GM12874 (cell line): ENCODE results near the gene SPTB.
A peak's percentile ranks its signal among the peaks of the same experiment; 100 is the strongest.

ENCODE experiments used
- TF ChIP-seq, protein P1 (sequence below): IDR thresholded peaks from 2 replicates; pipeline ENCODE4 v1.5.1; 2011; ENCODE audit warnings: low read depth, mild to moderate bottlenecking, control low read depth, low read length, moderate library complexity; ENCODE audit not compliant: insufficient read depth

SPTB gene

DNA sequence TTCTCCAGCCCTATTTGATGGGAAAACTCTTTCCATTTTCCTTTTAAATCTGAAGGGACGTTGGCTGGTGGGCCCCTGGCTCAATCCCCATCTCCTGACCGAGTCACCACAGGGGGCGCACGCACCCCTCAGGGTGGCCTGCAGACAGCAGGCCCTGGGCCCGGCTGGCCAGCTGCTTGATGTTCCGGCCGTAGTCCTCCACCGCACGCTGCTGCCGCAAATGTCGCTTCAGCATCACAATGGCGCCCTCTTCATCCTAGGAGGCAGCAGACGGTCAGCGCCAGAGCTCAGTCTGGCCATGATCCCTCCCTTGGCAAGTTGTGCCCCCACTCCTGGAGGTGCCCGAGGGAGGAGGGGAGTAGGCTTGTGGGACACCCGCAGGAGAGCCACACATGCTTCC lies 105.4 kb downstream of the SPTB start:
- TF ChIP-seq, protein P1, sequence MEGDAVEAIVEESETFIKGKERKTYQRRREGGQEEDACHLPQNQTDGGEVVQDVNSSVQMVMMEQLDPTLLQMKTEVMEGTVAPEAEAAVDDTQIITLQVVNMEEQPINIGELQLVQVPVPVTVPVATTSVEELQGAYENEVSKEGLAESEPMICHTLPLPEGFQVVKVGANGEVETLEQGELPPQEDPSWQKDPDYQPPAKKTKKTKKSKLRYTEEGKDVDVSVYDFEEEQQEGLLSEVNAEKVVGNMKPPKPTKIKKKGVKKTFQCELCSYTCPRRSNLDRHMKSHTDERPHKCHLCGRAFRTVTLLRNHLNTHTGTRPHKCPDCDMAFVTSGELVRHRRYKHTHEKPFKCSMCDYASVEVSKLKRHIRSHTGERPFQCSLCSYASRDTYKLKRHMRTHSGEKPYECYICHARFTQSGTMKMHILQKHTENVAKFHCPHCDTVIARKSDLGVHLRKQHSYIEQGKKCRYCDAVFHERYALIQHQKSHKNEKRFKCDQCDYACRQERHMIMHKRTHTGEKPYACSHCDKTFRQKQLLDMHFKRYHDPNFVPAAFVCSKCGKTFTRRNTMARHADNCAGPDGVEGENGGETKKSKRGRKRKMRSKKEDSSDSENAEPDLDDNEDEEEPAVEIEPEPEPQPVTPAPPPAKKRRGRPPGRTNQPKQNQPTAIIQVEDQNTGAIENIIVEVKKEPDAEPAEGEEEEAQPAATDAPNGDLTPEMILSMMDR = 0 out of 2 replicates have a peak, but pooled peaks have one; percentile 1

- TF ChIP-seq, protein P1 = no peak
These were observed 106.1 kb downstream of the SPTB start for GRCh38 chr14:64773577-64773976.

DNA sequence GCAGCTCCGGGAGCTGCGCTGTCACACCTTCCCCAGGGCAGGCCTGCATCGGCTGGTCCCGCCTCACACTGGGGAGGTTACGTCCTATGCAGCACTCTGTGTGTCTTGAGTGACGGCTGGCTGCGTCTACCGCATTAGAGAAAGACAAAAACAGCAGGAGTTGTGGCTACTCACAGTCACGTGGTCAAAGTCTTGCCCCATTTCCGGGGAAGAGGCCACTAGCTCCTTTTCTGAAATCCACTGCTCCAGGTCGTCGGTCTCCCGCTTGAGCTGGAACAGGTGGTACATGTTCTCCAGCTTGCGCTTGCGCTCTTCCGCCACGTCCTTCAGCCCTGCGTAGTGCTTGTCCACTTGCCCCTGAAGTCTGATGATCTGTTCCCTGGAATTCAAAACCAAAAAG lies 106.7 kb downstream of the SPTB start:
- TF ChIP-seq, protein P1 = no peak

- TF ChIP-seq, protein P1 = 0 out of 2 replicates have a peak, but pooled peaks have one; percentile 9
These were observed 107.2 kb downstream of the SPTB start for GRCh38 chr14:64772397-64772950.

DNA sequence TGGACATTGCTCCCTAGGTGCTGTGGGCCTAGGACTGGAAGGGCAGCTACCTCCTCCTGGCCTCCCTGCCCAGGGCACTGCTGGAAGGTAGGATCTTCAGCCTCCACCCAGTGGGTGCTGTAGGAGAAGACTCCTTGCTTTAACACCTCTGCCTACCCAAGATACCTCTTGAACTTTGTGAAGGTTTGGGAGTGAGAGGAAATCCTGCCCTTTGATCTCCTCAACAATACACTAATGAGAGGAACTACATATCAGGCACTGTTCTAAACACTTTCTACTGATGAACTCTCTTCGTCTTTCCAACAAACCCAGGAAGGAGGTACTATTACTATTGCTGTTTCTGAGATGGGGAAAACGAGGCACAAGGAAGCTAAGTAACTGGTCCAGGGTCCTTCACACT lies 108.5 kb downstream of the SPTB start:
- TF ChIP-seq, protein P1 = no peak

- TF ChIP-seq, protein P1 = no peak
These were observed 109.0 kb downstream of the SPTB start for GRCh38 chr14:64770751-64771150.

DNA sequence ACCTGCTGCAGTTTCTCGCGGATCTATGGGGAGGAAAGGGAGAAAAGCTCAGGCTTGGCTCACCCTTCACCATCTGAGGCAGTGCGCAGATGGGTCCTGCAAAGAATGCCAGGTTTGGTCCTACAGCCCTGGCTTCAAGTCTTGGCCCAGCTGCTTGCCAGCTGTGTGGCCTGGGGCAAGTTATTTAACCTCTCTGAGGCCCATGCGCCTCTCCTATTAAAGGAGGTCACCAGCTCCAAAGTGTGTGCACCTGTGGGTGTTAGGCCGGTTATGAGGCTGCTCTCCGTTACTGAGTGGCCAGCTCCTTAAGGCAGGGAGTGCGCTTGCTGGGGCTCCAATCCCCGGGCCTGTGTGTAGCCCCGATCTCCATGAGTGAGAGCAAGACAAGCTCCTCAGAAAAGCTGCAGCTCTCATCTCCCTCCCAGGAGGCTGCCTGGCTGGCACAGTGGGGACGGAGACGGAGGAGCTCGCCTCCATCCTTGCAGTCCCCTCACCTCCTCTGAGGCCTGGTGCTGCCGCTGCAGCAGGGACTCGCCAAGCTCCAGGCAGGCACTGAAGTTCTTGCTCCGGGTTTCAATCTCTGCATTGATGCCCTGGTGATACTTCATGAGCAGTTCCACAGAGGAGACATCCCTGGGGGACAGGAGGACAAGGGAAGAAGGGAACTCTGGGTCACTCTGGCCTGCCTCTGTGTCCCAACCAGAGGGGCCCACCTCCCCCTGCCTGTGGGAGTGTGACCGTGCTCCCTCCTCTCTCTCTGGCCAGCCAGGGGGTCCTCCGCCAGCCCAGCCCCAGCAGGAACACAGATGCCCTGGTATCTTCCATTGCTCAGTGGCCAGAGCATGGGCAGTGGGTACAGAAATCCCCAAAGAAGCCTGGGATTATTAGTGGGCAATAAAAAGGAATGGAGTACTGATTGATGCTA lies 110.3 kb downstream of the SPTB start:
- TF ChIP-seq, protein P1 = no peak
